HCT116 (cell line): ENCODE results near the gene XRCC3. TPM values are rescaled to one million over a fixed set of nuclear protein-coding genes. Genes with fewer than 3 reads are reported as not detected.

ENCODE experiments used
- ATAC-seq: fragments of 200-7000 bp; cut with Tn5 transposase; 2 replicates; pipeline ENCODE4 v1.9.1; 2020; ENCODE audit warnings: mild to moderate bottlenecking, moderate library complexity
- BruUV-seq: library from RNA; stranded (reverse); fragments of 400-500 nt; replicated peaks from 2 replicates; lab custom pipeline; 2021; lab: Mats Ljungman, UMichigan
- CTCF ChIA-PET: fragments of 300-600 bp; sonication (Branson Sonifier 250); formaldehyde crosslinking; loops from one replicate; lab custom pipeline; 2021; ENCODE audit warnings: antibody characterized with exemption; lab: Charles Lee
- POLR2A ChIA-PET: fragments of 300-600, 350-600 bp; sonication (Branson Sonifier 250); formaldehyde crosslinking; loops from one replicate; lab custom pipeline; 2021; ENCODE audit warnings: antibody characterized with exemption; lab: Charles Lee
- RAD21 ChIA-PET, 2 experiments: fragments of 300-600 bp; sonication (Branson Sonifier 250); formaldehyde crosslinking; loops; one replicate each; lab custom pipeline; 2023; ENCODE audit warnings: low total read pairs in 2 of 2; ENCODE audit not compliant: uncharacterized antibody in 2 of 2, unreplicated experiment in 2 of 2, low non-redundant PET in 1 of 2; lab: Charles Lee
- DNase-seq: peaks from one replicate; pipeline ENCODE4 v3.0.0-alpha.2; 2010; ENCODE audit warnings: low read depth, low spot score
- H2AFZ ChIP-seq: fragments of 200-600 bp; shearing (Covaris generic), sonication (generic); 2 replicates; pipeline ENCODE4 v1.6.1; 2017; ENCODE audit warnings: low read depth, mixed run types, mixed read lengths, antibody characterized with exemption, low read length; ENCODE audit not compliant: poor library complexity, severe bottlenecking
- H3K27ac ChIP-seq: 2 replicates; pipeline ENCODE4 v1.5.1; 2012; ENCODE audit warnings: low read depth, low read length
- H3K27me3 ChIP-seq: fragments of 200-600 bp; sonication (generic); 2 replicates; pipeline ENCODE4 v1.6.1; 2016; ENCODE audit warnings: mixed run types, low read length, mixed read lengths; ENCODE audit not compliant: insufficient read depth
- H3K36me3 ChIP-seq, 2 experiments: fragments of 200-500 bp in 1 of 2; fragments of 200-600 bp in 1 of 2; sonication (Bioruptor generic) in 1 of 2; sonication (generic) in 1 of 2; 2 replicates each; pipeline versions ENCODE4 v1.5.1 to v1.6.1; 2014 to 2016; ENCODE audit warnings: low read length in 2 of 2, inconsistent platforms in 1 of 2, mixed read lengths in 1 of 2, mixed run types in 1 of 2; ENCODE audit not compliant: insufficient read depth in 2 of 2, control insufficient read depth in 1 of 2
- H3K4me1 ChIP-seq, 2 experiments: fragments of 200-600 bp in 1 of 2; sonication (generic) in 1 of 2; 2 replicates each; pipeline versions ENCODE4 v1.5.1 to v1.6.1; 2012 to 2017; ENCODE audit warnings: low read length in 2 of 2, inconsistent platforms in 1 of 2, mild to moderate bottlenecking in 1 of 2, mixed read lengths in 1 of 2, mixed run types in 1 of 2, moderate library complexity in 1 of 2; ENCODE audit not compliant: insufficient read depth in 2 of 2, control insufficient read depth in 1 of 2
- H3K4me2 ChIP-seq: fragments of 200-600 bp; sonication (generic); 2 replicates; pipeline ENCODE4 v1.6.1; 2017; ENCODE audit warnings: mixed run types, low read length, mixed read lengths
- H3K4me3 ChIP-seq, 2 experiments: fragments of 200-600 bp in 1 of 2; sonication (generic) in 1 of 2; replicated peaks in 1 of 2; 2 replicates each; pipeline ENCODE4 v1.5.1; 2011 to 2016; ENCODE audit warnings: low read length in 2 of 2, control low read depth in 1 of 2, low read depth in 1 of 2, mild to moderate bottlenecking in 1 of 2, mixed read lengths in 1 of 2, mixed run types in 1 of 2
- H3K79me2 ChIP-seq: fragments of 200-600 bp; sonication (generic); 2 replicates; pipeline ENCODE4 v1.6.1; 2017; ENCODE audit warnings: mild to moderate bottlenecking, mixed run types, low read length, moderate library complexity, mixed read lengths; ENCODE audit not compliant: insufficient read depth
- H3K9ac ChIP-seq: fragments of 200-600 bp; sonication (generic); 2 replicates; pipeline ENCODE4 v1.6.1; 2016; ENCODE audit warnings: low read length, mixed read lengths
- H3K9me2 ChIP-seq: fragments of 200-600 bp; sonication (generic), shearing (Covaris generic); 2 replicates; pipeline ENCODE4 v1.6.1; 2017; ENCODE audit warnings: mixed run types, mild to moderate bottlenecking, moderate library complexity; ENCODE audit not compliant: insufficient read depth
- H3K9me3 ChIP-seq, 2 experiments: fragments of 200-500 bp in 1 of 2; fragments of 200-600 bp in 1 of 2; sonication (Bioruptor generic) in 1 of 2; sonication (generic) in 1 of 2; 2 replicates each; pipeline ENCODE4 v1.6.1; 2014 to 2017; ENCODE audit warnings: low read length in 2 of 2, mixed read lengths in 2 of 2, inconsistent platforms in 1 of 2, low read depth in 1 of 2, mild to moderate bottlenecking in 1 of 2, mixed run types in 1 of 2, moderate library complexity in 1 of 2; ENCODE audit not compliant: control insufficient read depth in 1 of 2, insufficient read depth in 1 of 2
- H4K20me1 ChIP-seq: fragments of 200-600 bp; sonication (generic), shearing (Covaris generic); 2 replicates; pipeline ENCODE4 v1.6.1; 2017; ENCODE audit warnings: mixed run types, mild to moderate bottlenecking, moderate library complexity; ENCODE audit not compliant: insufficient read depth
- CTCF ChIP-seq, 3 experiments: fragments of 200-600 bp in 1 of 3; sonication (generic) in 1 of 3; IDR thresholded peaks in 2 of 3; conservative IDR thresholded peaks in 1 of 3; 2 replicates each; pipeline ENCODE4 v1.5.1; 2012 to 2017; ENCODE audit warnings: low read depth in 2 of 3, low read length in 2 of 3, antibody characterized with exemption in 1 of 3, borderline replicate concordance in 1 of 3, control low read depth in 1 of 3, mild to moderate bottlenecking in 1 of 3, mixed read lengths in 1 of 3, mixed run types in 1 of 3, moderate library complexity in 1 of 3; ENCODE audit not compliant: insufficient read depth in 1 of 3
- EZH2phosphoT487 ChIP-seq: fragments of 200-600 bp; IDR thresholded peaks from 2 replicates; pipeline ENCODE4 v1.6.1; 2018; ENCODE audit warnings: antibody characterized with exemption, borderline replicate concordance
- FOSL1 ChIP-seq: IDR thresholded peaks from 2 replicates; pipeline ENCODE4 v1.6.1; 2012; ENCODE audit warnings: low read depth
- JUND ChIP-seq: IDR thresholded peaks from 2 replicates; pipeline ENCODE4 v1.6.1; 2012
- POLR2AphosphoS5 ChIP-seq: IDR thresholded peaks from 2 replicates; pipeline ENCODE4 v1.6.1; 2011; ENCODE audit warnings: mild to moderate bottlenecking, low read depth, low read length, moderate library complexity
- REST ChIP-seq: IDR thresholded peaks from 2 replicates; pipeline ENCODE4 v1.6.1; 2012; ENCODE audit warnings: low read depth
- SIN3A ChIP-seq: IDR thresholded peaks from 2 replicates; pipeline ENCODE4 v1.6.1; 2012; ENCODE audit warnings: low read depth
- TCF7L2 ChIP-seq: IDR thresholded peaks from 2 replicates; pipeline ENCODE4 v1.7.0; 2011; ENCODE audit warnings: borderline replicate concordance, inconsistent platforms; ENCODE audit not compliant: insufficient read depth, insufficient read length; ENCODE audit errors: extremely low read depth
- ZNF274 ChIP-seq: fragments of 200-500 bp; sonication (Bioruptor generic); IDR thresholded peaks from 2 replicates; pipeline ENCODE4 v1.6.1; 2014; ENCODE audit warnings: mild to moderate bottlenecking, low read depth, low read length, inconsistent platforms
- intact Hi-C: fragments of 100-400 bp; cut with micrococcal nuclease; formaldehyde crosslinking; loops from 2 replicates; pipeline ENCODE4 v1.10.0; 2022
- total RNA-seq: library from RNA; stranded (reverse); gene quantifications from one replicate; pipeline ENCODE4 v1.2.1, GENCODE V29; 2021; ENCODE audit not compliant: unreplicated experiment
- TF ChIP-seq, protein P1 (sequence below): IDR thresholded peaks from 2 replicates; pipeline ENCODE4 v1.6.1; 2012

The XRCC3 gene
- total RNA-seq, 1 experiment from 2014 or later: 48.7 TPM

GRCh38 chr14:103702095-103702494 is 13.2 kb downstream of the XRCC3 start:
- H3K9me3 ChIP-seq: no peaks in the 10 kb centered on the region
- no peak overlapping the region for H2AFZ ChIP-seq
- no peaks in the 10 kb centered on the region for H4K20me1 ChIP-seq
- no peak for ATAC-seq
- POLR2A ChIA-PET: no interaction called here
- no peak overlapping the region for H3K27ac ChIP-seq
- CTCF ChIA-PET: no interaction called here
- no peak overlapping the region for H3K9ac ChIP-seq
- no peak overlapping the region for H3K4me2 ChIP-seq
- no peaks in the 10 kb centered on the region for H3K27me3 ChIP-seq
- DNase-seq: no peak
- BruUV-seq: no TSS peak
- intact Hi-C loops: no loop called here
- H3K4me1 ChIP-seq: no peaks in the 10 kb centered on the region
- H3K4me3 ChIP-seq: no peak overlapping the region
- TF ChIP-seq CTCF (IDR thresholded peaks at IDR 0.05 in 2 of 3, conservative IDR thresholded peaks at IDR 0.05 in 1 of 3; ENCODE audit: borderline replicate concordance in 1 of 3, insufficient read depth in 1 of 3, low read depth in 2 of 3, low read length in 2 of 3) (no peak), EZH2phosphoT487 (no peak), POLR2AphosphoS5 (0 out of 2 replicates have a peak, but pooled peaks have one; percentile 18), JUND (no peak)
- no peaks in the 10 kb centered on the region for H3K9me2 ChIP-seq
- RAD21 ChIA-PET: no interaction called here
- peaks cover 5 to 27% of the 10 kb centered on the region in 2 experiments; a peak in 3 of 4 replicates for H3K36me3 ChIP-seq
- H3K79me2 ChIP-seq: no peaks in the 10 kb centered on the region; the same call in 1 of the 2 replicates

GRCh38 chr14:103700753-103701490 is 14.3 kb downstream of the XRCC3 start:
- no peak overlapping the region for H3K4me3 ChIP-seq
- no peak overlapping the region for H3K27ac ChIP-seq
- no peak for ATAC-seq
- ChIA-PET POLR2A (no interaction called here), CTCF (no interaction called here), RAD21 (no interaction called here)
- no peak for DNase-seq
- no peaks in the 10 kb centered on the region for H3K9me2 ChIP-seq
- H3K36me3 ChIP-seq: peaks cover 5 to 16% of the 10 kb centered on the region in 2 experiments; a peak in 3 of 4 replicates
- no TSS peak for BruUV-seq
- TF ChIP-seq TCF7L2 (no peak), ZNF274 (no peak), FOSL1 (no peak), SIN3A (no peak), REST (no peak), JUND (no peak), EZH2phosphoT487 (no peak)
- TF ChIP-seq, protein P1, sequence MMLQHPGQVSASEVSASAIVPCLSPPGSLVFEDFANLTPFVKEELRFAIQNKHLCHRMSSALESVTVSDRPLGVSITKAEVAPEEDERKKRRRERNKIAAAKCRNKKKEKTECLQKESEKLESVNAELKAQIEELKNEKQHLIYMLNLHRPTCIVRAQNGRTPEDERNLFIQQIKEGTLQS: no peak
- H3K9ac ChIP-seq: no peak overlapping the region
- no peaks in the 10 kb centered on the region for H4K20me1 ChIP-seq
- H3K79me2 ChIP-seq: peaks cover 7% of the 10 kb centered on the region; the same call in 1 of the 2 replicates
- no peaks in the 10 kb centered on the region for H3K4me1 ChIP-seq
- no peaks in the 10 kb centered on the region for H3K27me3 ChIP-seq
- no peaks in the 10 kb centered on the region for H3K9me3 ChIP-seq
- no peak overlapping the region for H3K4me2 ChIP-seq
- no peak overlapping the region for H2AFZ ChIP-seq
- intact Hi-C loops: no loop called here
